Colonic mucosa (tissue), 4 donors: Measurements from ENCODE around the gene SECISBP2. TPM values are rescaled to one million over a fixed set of nuclear protein-coding genes. Genes with fewer than 3 reads are reported as not detected.
A peak's percentile ranks its signal among the peaks of the same experiment; 100 is the strongest.

Experiments used
- DNase-seq: peaks from one replicate; pipeline ENCODE4 v3.0.0-alpha.2; 2020
- H3K27ac ChIP-seq: fragments of 200-600 bp; one replicate; pipeline ENCODE4 v1.8.0; 2021
- H3K27me3 ChIP-seq: fragments of 200-600 bp; one replicate; pipeline ENCODE4 v1.8.0; 2021
- H3K36me3 ChIP-seq: fragments of 200-600 bp; one replicate; pipeline ENCODE4 v1.8.0; 2021
- H3K4me1 ChIP-seq: fragments of 200-600 bp; one replicate; pipeline ENCODE4 v1.8.0; 2021; ENCODE audit warnings: mild to moderate bottlenecking
- H3K4me3 ChIP-seq: fragments of 200-600 bp; one replicate; pipeline ENCODE4 v1.8.0; 2021
- H3K9ac ChIP-seq, 2 donors: one replicate each; pipeline ENCODE4 v1.7.0; 2013; ENCODE audit warnings: control low read depth in 2 of 2, low read depth in 2 of 2, low read length in 2 of 2
- H3K9me3 ChIP-seq: fragments of 200-600 bp; one replicate; pipeline ENCODE4 v1.8.0; 2021
- CTCF ChIP-seq: fragments of 200-600 bp; IDR thresholded peaks from one replicate; pipeline ENCODE4 v1.8.0; 2022; ENCODE audit warnings: antibody characterized with exemption, mild to moderate bottlenecking
- intact Hi-C: fragments of 100-400 bp; cut with DNase I; formaldehyde crosslinking; loops from one replicate; pipeline ENCODE4 v1.14.1; 2022
- total RNA-seq, 2 donors: library from RNA; stranded (reverse); fragmentation: NEBNext Ultra II Directional in 1 of 2; extraction: Animal tissue kit (Norgen Biotek cat#: 25700) in 1 of 2; gene quantifications; one replicate each; pipeline ENCODE4 v1.2.1, GENCODE V29; 2021
- donor health status: healthy.
- donor health status: DM: no; HTN: no; CAD: no.
- donor health status: DM: no; HTN: no; CAD: no.

Gene SECISBP2
- total RNA-seq, 2 donors from 2014 or later = 37.6 to 42.2 TPM

GRCh38 chr9:89397471-89397870 lies 79.2 kb downstream of the SECISBP2 start:
- Histone ChIP-seq H3K9ac (no peak overlapping the region), H3K4me1 (no peaks in the 10 kb centered on the region), H3K27me3 (no peaks in the 10 kb centered on the region), H3K36me3 (no peaks in the 10 kb centered on the region), H3K9me3 (no peaks in the 10 kb centered on the region), H3K27ac (no peak overlapping the region), H3K4me3 (no peak overlapping the region)
- intact Hi-C loops = no loop called here
- no peak for DNase-seq
- no peak for TF ChIP-seq CTCF

GRCh38 chr9:89398621-89399020 lies 80.3 kb downstream of the SECISBP2 start:
- no peak overlapping the region for H3K4me3 ChIP-seq

GRCh38 chr9:89400403-89401116 lies 82.3 kb downstream of the SECISBP2 start:
- H3K9me3 ChIP-seq = no peaks in the 10 kb centered on the region
- intact Hi-C loops = no loop called here
- H3K27me3 ChIP-seq = no peaks in the 10 kb centered on the region
- no peak for TF ChIP-seq CTCF
- no peaks in the 10 kb centered on the region for H3K4me1 ChIP-seq
- H3K27ac ChIP-seq = peak overlapping the region; percentile 18
- peak overlapping the region in 1 of 2 donors; percentile 17 for H3K9ac ChIP-seq
- no peaks in the 10 kb centered on the region for H3K36me3 ChIP-seq
- H3K4me3 ChIP-seq = no peak overlapping the region
- DNase-seq = no peak

More at GRCh38 chr9:89398621-89399020, 80.3 kb downstream of the SECISBP2 start:
- H3K4me1 ChIP-seq = no peaks in the 10 kb centered on the region
- no peaks in the 10 kb centered on the region for H3K36me3 ChIP-seq
- H3K27me3 ChIP-seq = no peaks in the 10 kb centered on the region
- H3K9ac ChIP-seq = no peak overlapping the region
- DNase-seq = no peak
- intact Hi-C loops = no loop called here
- no peak for TF ChIP-seq CTCF
- H3K27ac ChIP-seq = no peak overlapping the region
- H3K9me3 ChIP-seq = no peaks in the 10 kb centered on the region

GRCh38 chr9:89402695-89403427 lies 84.6 kb downstream of the SECISBP2 start:
- TF ChIP-seq CTCF = no peak
- no peaks in the 10 kb centered on the region for H3K36me3 ChIP-seq
- no peaks in the 10 kb centered on the region for H3K27me3 ChIP-seq
- no peak overlapping the region for H3K9ac ChIP-seq
- no peaks in the 10 kb centered on the region for H3K4me1 ChIP-seq
- no peak for DNase-seq
- H3K9me3 ChIP-seq = no peaks in the 10 kb centered on the region
- no peak overlapping the region for H3K27ac ChIP-seq
- no peak overlapping the region for H3K4me3 ChIP-seq
- intact Hi-C loops = no loop called here

- no peaks in the 10 kb centered on the region for H3K9me3 ChIP-seq
- intact Hi-C loops = no loop called here
- TF ChIP-seq CTCF = no peak
- no peak for DNase-seq
- H3K27ac ChIP-seq = no peak overlapping the region
- H3K36me3 ChIP-seq = no peaks in the 10 kb centered on the region
- no peak overlapping the region for H3K9ac ChIP-seq
- no peak overlapping the region for H3K4me3 ChIP-seq
- H3K4me1 ChIP-seq = no peaks in the 10 kb centered on the region
- no peaks in the 10 kb centered on the region for H3K27me3 ChIP-seq
These were observed 85.8 kb downstream of the SECISBP2 start for GRCh38 chr9:89404074-89404473.
